Activated CD8-positive, alpha-beta T cell treated with anti-CD3 and anti-CD28 coated beads for 36 hours (primary cell): ENCODE measurements around the gene XPNPEP1. TPM values are rescaled to one million over a fixed set of nuclear protein-coding genes. Genes with fewer than 3 reads are reported as not detected.

Experiments used
- ATAC-seq: fragments of 200-7000 bp; cut with Tn5 transposase; one replicate; pipeline ENCODE4 v1.10.0; 2021; ENCODE audit warnings: mild to moderate bottlenecking, moderate library complexity
- CTCF ChIA-PET: fragments of 350-600 bp; sonication (Branson Sonifier 250); formaldehyde crosslinking; loops from one replicate; lab custom pipeline; 2021; ENCODE audit warnings: antibody characterized with exemption; lab: Charles Lee
- POLR2A ChIA-PET: fragments of 350-600 bp; sonication (Branson Sonifier 250); formaldehyde crosslinking; loops from one replicate; lab custom pipeline; 2021; ENCODE audit warnings: antibody characterized with exemption; lab: Charles Lee
- DNase-seq: peaks from one replicate; pipeline ENCODE4 v3.0.0-alpha.2; 2020
- H3K27ac Mint-ChIP-seq: one replicate; pipeline ENCODE4 v1.8.0; 2021; ENCODE audit warnings: mild to moderate bottlenecking, mixed read lengths
- H3K27me3 Mint-ChIP-seq: one replicate; pipeline ENCODE4 v1.8.0; 2021; ENCODE audit warnings: mixed read lengths
- H3K36me3 Mint-ChIP-seq: one replicate; pipeline ENCODE4 v1.8.0; 2021; ENCODE audit warnings: low read depth, mixed read lengths
- H3K4me1 Mint-ChIP-seq: one replicate; pipeline ENCODE4 v1.8.0; 2021; ENCODE audit warnings: low read depth, mixed read lengths
- H3K4me3 Mint-ChIP-seq: one replicate; pipeline ENCODE4 v1.8.0; 2021; ENCODE audit warnings: mild to moderate bottlenecking, moderate library complexity, mixed read lengths
- H3K9me3 Mint-ChIP-seq: one replicate; pipeline ENCODE4 v1.8.0; 2021; ENCODE audit warnings: mixed read lengths
- CTCF ChIP-seq: fragments of 200-600 bp; IDR thresholded peaks from one replicate; pipeline ENCODE4 v1.8.0; 2022; ENCODE audit warnings: antibody characterized with exemption, mild to moderate bottlenecking
- intact Hi-C: fragments of 100-400 bp; cut with micrococcal nuclease; formaldehyde crosslinking; loops from one replicate; pipeline ENCODE4 v1.10.0; 2022
- total RNA-seq, 2 experiments: library from RNA; stranded (reverse); gene quantifications; one replicate each; pipeline ENCODE4 v1.2.3, GENCODE V29; 2021

Gene XPNPEP1
- total RNA-seq: 10 to 100 TPM; 96.5 to 97.0 TPM

GRCh38 chr10:109922976-109923921 is at the start of gene XPNPEP1:
TSS of gene XPNPEP1 (minus strand) at chr10:109923511. CDS start at chr10:109923433, 78 bp downstream.
- Mint-ChIP-seq H3K36me3 (peaks cover 34% of the 10 kb centered on the region), H3K4me3 (peak within 1 kb of the TSS; percentile 95), H3K27me3 (no peaks in the 10 kb centered on the region), H3K4me1 (peaks cover 50% of the 10 kb centered on the region), H3K27ac (peak within 1 kb of the TSS; percentile 94), H3K9me3 (no peaks in the 10 kb centered on the region)
- no peak for TF ChIP-seq CTCF
- ATAC-seq: peak; percentile 92
- ChIA-PET POLR2A (interaction anchor here (1.0 to 2.5 kb wide), 3 partner anchors 11 to 14 kb away, joined by 3 to 10 read pairs (median 3); no protein-coding TSS in a partner anchor), CTCF (interaction anchor here (1.2 kb wide), 1 partner anchor 39 kb away, joined by 3 read pairs; no protein-coding TSS in a partner anchor)
- intact Hi-C loops: no loop called here
- peak; percentile 89 for DNase-seq

GRCh38 chr10:109972372-109973001 is 49.2 kb upstream of the XPNPEP1 start:
- ATAC-seq (no peak), DNase-seq (no peak)
- no peak for TF ChIP-seq CTCF
- POLR2A ChIA-PET: no interaction called here
- intact Hi-C loops: no loop called here
- H3K36me3 Mint-ChIP-seq: no peaks in the 10 kb centered on the region
- H3K9me3 Mint-ChIP-seq: no peaks in the 10 kb centered on the region
- CTCF ChIA-PET: interaction anchor here (0.7 to 2.0 kb wide), 4 partner anchors 10 to 88 kb away, joined by 3 to 7 read pairs (median 5); no protein-coding TSS in a partner anchor
- peaks cover 2% of the 10 kb centered on the region for H3K27me3 Mint-ChIP-seq
- H3K4me1 Mint-ChIP-seq: peaks cover 8% of the 10 kb centered on the region
- no peak overlapping the region for H3K27ac Mint-ChIP-seq
- H3K4me3 Mint-ChIP-seq: no peak overlapping the region

- ChIA-PET POLR2A (no interaction called here), CTCF (interaction anchor here (0.9 to 2.0 kb wide), 2 partner anchors 10 to 15 kb away, joined by 3 to 7 read pairs; no protein-coding TSS in a partner anchor)
- Mint-ChIP-seq H3K4me3 (no peak overlapping the region), H3K4me1 (peaks cover 2% of the 10 kb centered on the region), H3K27me3 (peaks cover 2% of the 10 kb centered on the region), H3K27ac (no peak overlapping the region), H3K36me3 (no peaks in the 10 kb centered on the region), H3K9me3 (no peaks in the 10 kb centered on the region)
- intact Hi-C loops: no loop called here
- no peak for TF ChIP-seq CTCF
- ATAC-seq (no peak), DNase-seq (no peak)
Observed at GRCh38 chr10:109971634-109972033, 48.3 kb upstream of the XPNPEP1 start.

- no peak for TF ChIP-seq CTCF
- ATAC-seq: no peak
- no peaks in the 10 kb centered on the region for H3K9me3 Mint-ChIP-seq
- no peak for DNase-seq
- H3K27ac Mint-ChIP-seq: no peak overlapping the region
- no peak overlapping the region for H3K4me3 Mint-ChIP-seq
- ChIA-PET CTCF (interaction anchor here (1.1 to 3.8 kb wide), 4 partner anchors 9 to 86 kb away, joined by 3 to 27 read pairs (median 8); no protein-coding TSS in a partner anchor), POLR2A (no interaction called here)
- peaks cover 2% of the 10 kb centered on the region for H3K27me3 Mint-ChIP-seq
- H3K4me1 Mint-ChIP-seq: no peaks in the 10 kb centered on the region
- intact Hi-C loops: no loop called here
- no peaks in the 10 kb centered on the region for H3K36me3 Mint-ChIP-seq
Observed at GRCh38 chr10:109969760-109970346, 46.5 kb upstream of the XPNPEP1 start.
